H1 (cell line): ENCODE data around the gene OXER1.

ENCODE experiments used
- ATF3 ChIP-seq: IDR thresholded peaks from 2 replicates; pipeline ENCODE4 v1.6.1; 2011; ENCODE audit warnings: low read depth, mild to moderate bottlenecking, low read length; ENCODE audit not compliant: insufficient read depth
- CTCF ChIP-seq, 3 experiments: IDR thresholded peaks; 1 replicate in 2 of 3; 2 replicates in 1 of 3; pipeline versions ENCODE4 v1.5.1 to v1.6.1; 2011; ENCODE audit warnings: low read length in 3 of 3, mild to moderate bottlenecking in 3 of 3, inconsistent platforms in 2 of 3, low read depth in 1 of 3, moderate library complexity in 1 of 3; ENCODE audit not compliant: insufficient read depth in 1 of 3; ENCODE audit errors: control extremely low read depth in 1 of 3
- EZH2 ChIP-seq: fragments of 200-600 bp; sonication (generic); IDR thresholded peaks from 2 replicates; pipeline ENCODE4 v1.7.1; 2012; ENCODE audit warnings: low read depth, mild to moderate bottlenecking, moderate library complexity, low read length, inconsistent platforms; ENCODE audit not compliant: severe bottlenecking
- MAFK ChIP-seq: IDR thresholded peaks from 2 replicates; pipeline ENCODE4 v1.6.1; 2012; ENCODE audit warnings: low read depth, mild to moderate bottlenecking, improper control_type of control experiment, low read length
- PHF8 ChIP-seq: fragments of 200-600 bp; sonication (generic); conservative IDR thresholded peaks from 2 replicates; pipeline ENCODE4 v1.7.1; 2012; ENCODE audit warnings: low read depth, mild to moderate bottlenecking, inconsistent platforms, low read length, moderate library complexity
- POLR2A ChIP-seq, 2 experiments: IDR thresholded peaks; 1 replicate in 1 of 2; 2 replicates in 1 of 2; pipeline ENCODE4 v1.6.1; 2011; ENCODE audit warnings: low read depth in 2 of 2, low read length in 2 of 2, mild to moderate bottlenecking in 2 of 2; ENCODE audit errors: control extremely low read depth in 1 of 2
- RXRA ChIP-seq: IDR thresholded peaks from 2 replicates; pipeline ENCODE4 v1.6.1; 2011; ENCODE audit warnings: low read depth, mild to moderate bottlenecking, low read length, moderate library complexity; ENCODE audit not compliant: insufficient read depth
- SIN3A ChIP-seq, 2 experiments: IDR thresholded peaks in 1 of 2; conservative IDR thresholded peaks in 1 of 2; 2 replicates each; pipeline ENCODE4 v1.6.1; 2011 to 2012; ENCODE audit warnings: low read length in 2 of 2, improper control_type of control experiment in 1 of 2, low read depth in 1 of 2, mild to moderate bottlenecking in 1 of 2
- SP1 ChIP-seq: IDR thresholded peaks from 2 replicates; pipeline ENCODE4 v1.6.1; 2011; ENCODE audit warnings: low read depth, low read length

- TF ChIP-seq ATF3 = no peak
- TF ChIP-seq RXRA = no peak
- no peak for TF ChIP-seq SP1
- TF ChIP-seq CTCF (IDR thresholded peaks at IDR 0.05; ENCODE audit: control extremely low read depth in 1 of 3, insufficient read depth in 1 of 3, low read depth in 1 of 3, low read length in 3 of 3) = no peak
- no peak for TF ChIP-seq EZH2
- no peak for TF ChIP-seq PHF8
- TF ChIP-seq POLR2A (IDR thresholded peaks at IDR 0.05; ENCODE audit: control extremely low read depth in 1 of 2, low read depth in 2 of 2, low read length in 2 of 2) = no peak
- TF ChIP-seq MAFK = no peak
- TF ChIP-seq SIN3A (conservative IDR thresholded peaks at IDR 0.05 in 1 of 2, IDR thresholded peaks at IDR 0.05 in 1 of 2; ENCODE audit: low read depth in 1 of 2, low read length in 2 of 2) = no peak
Observed at GRCh38 chr2:42800461-42800962, 36.6 kb upstream of the OXER1 start.
